ENCODE measurements around the gene MDK. TPM values are rescaled to one million over a fixed set of nuclear protein-coding genes. Genes with fewer than 3 reads are reported as not detected.

Gene MDK
- total RNA-seq, 1 experiment from 2014 or later: 286 TPM

DNA sequence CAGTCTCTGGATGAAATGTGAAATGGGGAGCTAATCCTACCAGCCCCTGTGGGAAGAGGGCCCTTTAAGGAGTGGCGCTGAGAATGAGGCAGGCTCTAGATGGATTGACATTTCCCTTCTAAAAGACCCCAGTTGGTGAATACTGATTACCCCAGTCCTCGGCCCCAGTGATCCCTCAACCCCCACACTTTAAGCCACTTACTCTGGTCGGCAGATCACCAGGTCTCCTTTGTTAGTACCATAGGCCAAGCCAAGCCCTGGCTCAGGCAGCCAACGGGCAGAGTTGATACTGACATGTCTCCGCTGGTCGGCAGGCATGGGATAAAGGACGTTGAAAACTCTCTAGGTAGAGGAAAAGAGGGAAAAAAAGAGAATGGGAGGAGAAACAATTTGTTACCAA lies 36.2 kb downstream of the MDK start:
- H3K36me3 ChIP-seq (ENCODE audit: control insufficient read depth in 1 of 2, insufficient read depth in 2 of 2, low read length in 2 of 2): peaks cover 0 to 4% of the 10 kb centered on the region in 2 experiments; a peak in 3 of 4 replicates

More for the DNA sequence above, 36.2 kb downstream of the MDK start:
- no TSS peak for BruUV-seq (replicated peaks)
- DNase-seq (ENCODE audit: low read depth, low spot score) (no peak), ATAC-seq (no peak)
- H3K27me3 ChIP-seq (ENCODE audit: insufficient read depth, low read length): no peaks in the 10 kb centered on the region
- no peaks in the 10 kb centered on the region for H4K20me1 ChIP-seq (ENCODE audit: insufficient read depth)
- CTCF ChIA-PET: no interaction called here
- no peak overlapping the region for H3K4me2 ChIP-seq (ENCODE audit: low read length)
- H3K9ac ChIP-seq (ENCODE audit: low read length): no peak overlapping the region
- no peaks in the 10 kb centered on the region for H3K4me1 ChIP-seq (ENCODE audit: control insufficient read depth in 1 of 2, insufficient read depth in 2 of 2, low read length in 2 of 2)
- H3K79me2 ChIP-seq (ENCODE audit: insufficient read depth, low read length): no peaks in the 10 kb centered on the region
- TF ChIP-seq, protein P1, sequence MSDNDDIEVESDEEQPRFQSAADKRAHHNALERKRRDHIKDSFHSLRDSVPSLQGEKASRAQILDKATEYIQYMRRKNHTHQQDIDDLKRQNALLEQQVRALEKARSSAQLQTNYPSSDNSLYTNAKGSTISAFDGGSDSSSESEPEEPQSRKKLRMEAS (IDR thresholded peaks at IDR 0.05): no peak
- no peak for TF ChIP-seq ZFX (IDR thresholded peaks at IDR 0.05)
- TF ChIP-seq, protein P2, sequence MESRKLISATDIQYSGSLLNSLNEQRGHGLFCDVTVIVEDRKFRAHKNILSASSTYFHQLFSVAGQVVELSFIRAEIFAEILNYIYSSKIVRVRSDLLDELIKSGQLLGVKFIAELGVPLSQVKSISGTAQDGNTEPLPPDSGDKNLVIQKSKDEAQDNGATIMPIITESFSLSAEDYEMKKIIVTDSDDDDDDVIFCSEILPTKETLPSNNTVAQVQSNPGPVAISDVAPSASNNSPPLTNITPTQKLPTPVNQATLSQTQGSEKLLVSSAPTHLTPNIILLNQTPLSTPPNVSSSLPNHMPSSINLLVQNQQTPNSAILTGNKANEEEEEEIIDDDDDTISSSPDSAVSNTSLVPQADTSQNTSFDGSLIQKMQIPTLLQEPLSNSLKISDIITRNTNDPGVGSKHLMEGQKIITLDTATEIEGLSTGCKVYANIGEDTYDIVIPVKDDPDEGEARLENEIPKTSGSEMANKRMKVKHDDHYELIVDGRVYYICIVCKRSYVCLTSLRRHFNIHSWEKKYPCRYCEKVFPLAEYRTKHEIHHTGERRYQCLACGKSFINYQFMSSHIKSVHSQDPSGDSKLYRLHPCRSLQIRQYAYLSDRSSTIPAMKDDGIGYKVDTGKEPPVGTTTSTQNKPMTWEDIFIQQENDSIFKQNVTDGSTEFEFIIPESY (IDR thresholded peaks at IDR 0.05; ENCODE audit: extremely low read depth, insufficient replicate concordance, low read length): no peak
- TF ChIP-seq YY1 (IDR thresholded peaks at IDR 0.05; ENCODE audit: extremely low read depth, insufficient replicate concordance, low read depth, low read length): no peak
- no peak for TF ChIP-seq JUND (IDR thresholded peaks at IDR 0.05)
- TF ChIP-seq, protein P3, sequence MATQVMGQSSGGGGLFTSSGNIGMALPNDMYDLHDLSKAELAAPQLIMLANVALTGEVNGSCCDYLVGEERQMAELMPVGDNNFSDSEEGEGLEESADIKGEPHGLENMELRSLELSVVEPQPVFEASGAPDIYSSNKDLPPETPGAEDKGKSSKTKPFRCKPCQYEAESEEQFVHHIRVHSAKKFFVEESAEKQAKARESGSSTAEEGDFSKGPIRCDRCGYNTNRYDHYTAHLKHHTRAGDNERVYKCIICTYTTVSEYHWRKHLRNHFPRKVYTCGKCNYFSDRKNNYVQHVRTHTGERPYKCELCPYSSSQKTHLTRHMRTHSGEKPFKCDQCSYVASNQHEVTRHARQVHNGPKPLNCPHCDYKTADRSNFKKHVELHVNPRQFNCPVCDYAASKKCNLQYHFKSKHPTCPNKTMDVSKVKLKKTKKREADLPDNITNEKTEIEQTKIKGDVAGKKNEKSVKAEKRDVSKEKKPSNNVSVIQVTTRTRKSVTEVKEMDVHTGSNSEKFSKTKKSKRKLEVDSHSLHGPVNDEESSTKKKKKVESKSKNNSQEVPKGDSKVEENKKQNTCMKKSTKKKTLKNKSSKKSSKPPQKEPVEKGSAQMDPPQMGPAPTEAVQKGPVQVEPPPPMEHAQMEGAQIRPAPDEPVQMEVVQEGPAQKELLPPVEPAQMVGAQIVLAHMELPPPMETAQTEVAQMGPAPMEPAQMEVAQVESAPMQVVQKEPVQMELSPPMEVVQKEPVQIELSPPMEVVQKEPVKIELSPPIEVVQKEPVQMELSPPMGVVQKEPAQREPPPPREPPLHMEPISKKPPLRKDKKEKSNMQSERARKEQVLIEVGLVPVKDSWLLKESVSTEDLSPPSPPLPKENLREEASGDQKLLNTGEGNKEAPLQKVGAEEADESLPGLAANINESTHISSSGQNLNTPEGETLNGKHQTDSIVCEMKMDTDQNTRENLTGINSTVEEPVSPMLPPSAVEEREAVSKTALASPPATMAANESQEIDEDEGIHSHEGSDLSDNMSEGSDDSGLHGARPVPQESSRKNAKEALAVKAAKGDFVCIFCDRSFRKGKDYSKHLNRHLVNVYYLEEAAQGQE (IDR thresholded peaks at IDR 0.05; ENCODE audit: low read depth): no peak
- no peak for TF ChIP-seq TCF7L2 (IDR thresholded peaks at IDR 0.05; ENCODE audit: borderline replicate concordance, extremely low read depth, insufficient read depth, insufficient read length)
- no peak for TF ChIP-seq POLR2AphosphoS5 (IDR thresholded peaks at IDR 0.05; ENCODE audit: low read depth, low read length)
- TF ChIP-seq FOSL1 (IDR thresholded peaks at IDR 0.05; ENCODE audit: low read depth): no peak
- TF ChIP-seq RAD21 (IDR thresholded peaks at IDR 0.05; ENCODE audit: low read depth): no peak
- TF ChIP-seq POLR2A (IDR thresholded peaks at IDR 0.05; ENCODE audit: borderline replicate concordance, extremely low read depth, insufficient read depth, insufficient read length): no peak
- TF ChIP-seq, protein P4, sequence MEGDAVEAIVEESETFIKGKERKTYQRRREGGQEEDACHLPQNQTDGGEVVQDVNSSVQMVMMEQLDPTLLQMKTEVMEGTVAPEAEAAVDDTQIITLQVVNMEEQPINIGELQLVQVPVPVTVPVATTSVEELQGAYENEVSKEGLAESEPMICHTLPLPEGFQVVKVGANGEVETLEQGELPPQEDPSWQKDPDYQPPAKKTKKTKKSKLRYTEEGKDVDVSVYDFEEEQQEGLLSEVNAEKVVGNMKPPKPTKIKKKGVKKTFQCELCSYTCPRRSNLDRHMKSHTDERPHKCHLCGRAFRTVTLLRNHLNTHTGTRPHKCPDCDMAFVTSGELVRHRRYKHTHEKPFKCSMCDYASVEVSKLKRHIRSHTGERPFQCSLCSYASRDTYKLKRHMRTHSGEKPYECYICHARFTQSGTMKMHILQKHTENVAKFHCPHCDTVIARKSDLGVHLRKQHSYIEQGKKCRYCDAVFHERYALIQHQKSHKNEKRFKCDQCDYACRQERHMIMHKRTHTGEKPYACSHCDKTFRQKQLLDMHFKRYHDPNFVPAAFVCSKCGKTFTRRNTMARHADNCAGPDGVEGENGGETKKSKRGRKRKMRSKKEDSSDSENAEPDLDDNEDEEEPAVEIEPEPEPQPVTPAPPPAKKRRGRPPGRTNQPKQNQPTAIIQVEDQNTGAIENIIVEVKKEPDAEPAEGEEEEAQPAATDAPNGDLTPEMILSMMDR (IDR thresholded peaks at IDR 0.05 in 2 of 3, conservative IDR thresholded peaks at IDR 0.05 in 1 of 3; ENCODE audit: borderline replicate concordance in 1 of 3, insufficient read depth in 1 of 3, low read depth in 2 of 3, low read length in 2 of 3): no peak
- no peak for TF ChIP-seq SP1 (IDR thresholded peaks at IDR 0.05; ENCODE audit: low read depth)
- TF ChIP-seq EZH2phosphoT487 (IDR thresholded peaks at IDR 0.05; ENCODE audit: borderline replicate concordance): no peak
- TF ChIP-seq CBX3 (IDR thresholded peaks at IDR 0.05; ENCODE audit: low read depth): no peak
- TF ChIP-seq SIN3A (IDR thresholded peaks at IDR 0.05; ENCODE audit: low read depth): no peak
- POLR2A ChIA-PET: no interaction called here
- H3K27ac ChIP-seq (ENCODE audit: low read depth, low read length): no peak overlapping the region
- H3K9me2 ChIP-seq (ENCODE audit: insufficient read depth): no peaks in the 10 kb centered on the region
- no peaks in the 10 kb centered on the region for H3K9me3 ChIP-seq (ENCODE audit: control insufficient read depth in 1 of 2, insufficient read depth in 1 of 2, low read depth in 1 of 2, low read length in 2 of 2)
- H2AFZ ChIP-seq (ENCODE audit: low read depth, low read length, poor library complexity, severe bottlenecking): no peak overlapping the region
- no peak overlapping the region for H3K4me3 ChIP-seq (replicated peaks in 1 of 2; ENCODE audit: low read depth in 1 of 2, low read length in 2 of 2)
- RAD21 ChIA-PET (ENCODE audit: low non-redundant PET in 1 of 2, low total read pairs in 2 of 2, uncharacterized antibody in 2 of 2, unreplicated experiment in 2 of 2): no interaction called here
- intact Hi-C loops (cut with micrococcal nuclease): no loop called here
